HepG2 (cell line): Measurements from ENCODE around the gene MOK. TPM values are rescaled to one million over a fixed set of nuclear protein-coding genes. Genes with fewer than 3 reads are reported as not detected.
A peak's percentile ranks its signal among the peaks of the same experiment; 100 is the strongest.

Experiments used
- ATAC-seq: fragments of 200-7000 bp; cut with Tn5 transposase; 3 replicates; pipeline ENCODE4 v1.9.1; 2020; ENCODE audit warnings: mild to moderate bottlenecking, moderate library complexity
- BruUV-seq: library from RNA; stranded (reverse); fragments of 400-500 nt; replicated peaks from 2 replicates; lab custom pipeline; 2021; lab: Mats Ljungman, UMichigan
- CTCF ChIA-PET: fragments of 300-600 bp; formaldehyde crosslinking; extraction: SDS; loops from one replicate; lab custom pipeline; 2021; ENCODE audit warnings: low total read pairs, inconsistent platforms, low intra/inter-chr PET ratio; lab: Yijun Ruan, JAX
- POLR2A ChIA-PET: fragments of 350-600 bp; sonication (Branson Sonifier 250); formaldehyde crosslinking; loops from one replicate; lab custom pipeline; 2020; ENCODE audit warnings: antibody characterized with exemption, inconsistent platforms; lab: Yijun Ruan, JAX
- DNase-seq: peaks from one replicate; pipeline ENCODE4 v3.0.0-alpha.2; 2015; ENCODE audit warnings: low spot score
- FAIRE-seq: peaks from 3 replicates; lab custom pipeline; 2011; peaks lifted over from hg19 to GRCh38; lab: Jason Lieb, UNC
- H2AFZ ChIP-seq: one replicate; pipeline ENCODE4 v1.6.1; 2011; ENCODE audit warnings: low read length, inconsistent platforms
- H3K27ac ChIP-seq: fragments of 300-600 bp; 3 replicates; pipeline ENCODE4 v1.8.0; 2011; ENCODE audit warnings: mixed run types, mild to moderate bottlenecking, mixed read lengths, low read length, inconsistent platforms; ENCODE audit not compliant: insufficient read depth; ENCODE audit errors: extremely low read length
- H3K27me3 ChIP-seq, 2 experiments: fragments of 200-600 bp in 1 of 2; 2 replicates in 1 of 2; 3 replicates in 1 of 2; pipeline versions ENCODE4 v1.6.0 to v1.8.0; 2011; ENCODE audit warnings: low read length in 2 of 2, mild to moderate bottlenecking in 2 of 2, moderate library complexity in 2 of 2, inconsistent platforms in 1 of 2; ENCODE audit not compliant: insufficient read depth in 2 of 2, control insufficient read depth in 1 of 2
- H3K36me3 ChIP-seq, 2 experiments: fragments of 200-600 bp in 1 of 2; replicated peaks in 1 of 2; 2 replicates in 1 of 2; 3 replicates in 1 of 2; pipeline versions ENCODE4 v1.5.1 to v1.8.0; 2011; ENCODE audit warnings: low read length in 2 of 2, inconsistent platforms in 1 of 2; ENCODE audit not compliant: insufficient read depth in 2 of 2, control insufficient read depth in 1 of 2
- H3K4me1 ChIP-seq: 2 replicates; pipeline ENCODE4 v1.5.1; 2012; ENCODE audit warnings: low read length, inconsistent platforms; ENCODE audit not compliant: insufficient read depth
- H3K4me2 ChIP-seq: 2 replicates; pipeline ENCODE4 v1.6.0; 2011; ENCODE audit warnings: low read depth, low read length, inconsistent platforms
- H3K4me3 ChIP-seq, 3 experiments: fragments of 200-600 bp in 1 of 3; sonication (generic), shearing (Covaris generic) in 1 of 3; replicated peaks in 1 of 3; 2 replicates each; pipeline ENCODE4 v1.5.1; 2011 to 2016; ENCODE audit warnings: low read length in 3 of 3, inconsistent platforms in 2 of 3, low read depth in 2 of 3, mild to moderate bottlenecking in 2 of 3, control low read depth in 1 of 3, mixed read lengths in 1 of 3; ENCODE audit not compliant: insufficient read depth in 1 of 3
- H3K79me2 ChIP-seq: one replicate; pipeline ENCODE4 v1.6.1; 2011; ENCODE audit warnings: low read length, inconsistent platforms; ENCODE audit not compliant: insufficient read depth
- H3K9ac ChIP-seq: 2 replicates; pipeline ENCODE4 v1.6.0; 2011; ENCODE audit warnings: mild to moderate bottlenecking, low read depth, low read length, inconsistent platforms; ENCODE audit not compliant: insufficient read depth
- H3K9me3 ChIP-seq: 2 replicates; pipeline ENCODE4 v1.5.1; 2012; ENCODE audit warnings: mild to moderate bottlenecking, low read length
- H4K20me1 ChIP-seq: 2 replicates; pipeline ENCODE4 v1.6.0; 2011; ENCODE audit warnings: inconsistent platforms, mild to moderate bottlenecking, low read length, moderate library complexity; ENCODE audit not compliant: insufficient read depth
- MAFK ChIP-seq, 2 experiments: IDR thresholded peaks in 1 of 2; conservative IDR thresholded peaks in 1 of 2; 2 replicates each; pipeline ENCODE4 v1.6.1; 2011; ENCODE audit warnings: improper control_type of control experiment in 2 of 2, low read length in 2 of 2
- ZBTB1 ChIP-seq: sonication (generic); formaldehyde crosslinking; IDR thresholded peaks from 2 replicates; pipeline ENCODE4 v1.4.0; 2020; ENCODE audit warnings: missing genetic modification reagents, borderline replicate concordance
- ZBTB40 ChIP-seq, 2 experiments: fragments of 450-650 bp in 1 of 2; sonication (generic) in 1 of 2; formaldehyde crosslinking in 1 of 2; IDR thresholded peaks; 2 replicates each; pipeline versions ENCODE4 v1.6.1 to v1.8.0; 2016 to 2022; ENCODE audit warnings: antibody characterized with exemption in 1 of 2, mild to moderate bottlenecking in 1 of 2, missing genetic modification reagents in 1 of 2
- ZNF512B ChIP-seq: sonication (generic); formaldehyde crosslinking; IDR thresholded peaks from 2 replicates; pipeline ENCODE4 v1.5.1; 2020; ENCODE audit warnings: missing genetic modification reagents, mild to moderate bottlenecking, borderline replicate concordance
- ZNF543 ChIP-seq: sonication (generic); formaldehyde crosslinking; IDR thresholded peaks from 2 replicates; pipeline ENCODE4 v1.4.0; 2020; ENCODE audit warnings: mild to moderate bottlenecking, missing genetic modification reagents
- ZNF761 ChIP-seq: sonication (generic); formaldehyde crosslinking; conservative IDR thresholded peaks from 2 replicates; pipeline ENCODE4 v1.4.0; 2020; ENCODE audit warnings: mild to moderate bottlenecking, missing genetic modification reagents
- ZNF788 ChIP-seq: sonication (generic); formaldehyde crosslinking; IDR thresholded peaks from 2 replicates; pipeline ENCODE4 v1.5.0; 2020; ENCODE audit warnings: mild to moderate bottlenecking, missing genetic modification reagents, borderline replicate concordance
- WGBS: methylation state at CpG from one replicate; pipeline ENCODE4 v1.1.6; 2017; ENCODE audit warnings: low lambda C conversion rate; 5-methylcytosine and 5-hydroxymethylcytosine counted together
- in situ Hi-C: cut with HindIII; loops from 2 replicates; pipeline ENCODE4 v1.10.0; 2017; ENCODE audit warnings: low pct_unique_long_range_greater_than_20kb; ENCODE audit not compliant: extremely low pct_ligation_motif_present
- intact Hi-C: fragments of 100-400 bp; cut with micrococcal nuclease; formaldehyde crosslinking; loops from one replicate; pipeline ENCODE4 v1.10.0; 2022; ENCODE audit not compliant: unreplicated experiment
- polyA plus RNA-seq, 8 experiments: library from polyadenylated mRNA; depleted of rRNA in 3 of 8; stranded (reverse) in 7 of 8; unstranded in 1 of 8; fragments of >200 nt; fragmentation: Illumina TruSeq in 4 of 8; extraction: Trizol in 4 of 8; gene quantifications; 2 replicates each; pipeline versions ENCODE4 v1.2.1 to v1.2.3, GENCODE V29; 2011 to 2016; ENCODE audit warnings: low read depth in 4 of 8, missing spikeins in 1 of 8, mixed read lengths in 1 of 8; ENCODE audit not compliant: insufficient read depth in 1 of 8
- total RNA-seq, 5 experiments: library from RNA; depleted of rRNA; stranded (reverse); fragments of >200 nt; fragmentation: Illumina TruSeq; extraction: Trizol; gene quantifications; 2 replicates each; pipeline ENCODE4 v1.2.3, GENCODE V29; 2016; ENCODE audit warnings: low read depth in 1 of 5

The MOK gene
- total and polyA plus RNA-seq, 2 of the 13 experiments (the other 11 are each of a cell fraction or from before 2014, with no cell fraction given), result 15.3 to 16.9 TPM

- ATAC-seq, result no peak
- TF ChIP-seq ZNF543 (CRISPR knock-in tag), result no peak
- no peak for TF ChIP-seq ZBTB40 (IDR thresholded peaks at IDR 0.05)
- TF ChIP-seq ZBTB40 (CRISPR knock-in tag; IDR thresholded peaks at IDR 0.05), result no peak
- no peak for TF ChIP-seq ZNF512B (CRISPR knock-in tag)
- no peak for TF ChIP-seq ZNF761 (CRISPR knock-in tag)
- TF ChIP-seq ZBTB1 (CRISPR knock-in tag), result no peak
- no peak for TF ChIP-seq ZNF788 (CRISPR knock-in tag)
- peak; percentile 4 to 51; a peak in 2 of 4 replicates for TF ChIP-seq MAFK (conservative IDR thresholded peaks at IDR 0.05 in 1 of 2, IDR thresholded peaks at IDR 0.05 in 1 of 2; ENCODE audit: low read length in 2 of 2)
These were observed 112.0 kb downstream of the MOK start for GRCh38 chr14:102192840-102193502.

More at GRCh38 chr14:102192840-102193502, 112.0 kb downstream of the MOK start:
- CTCF ChIA-PET, result no interaction called here
- Histone ChIP-seq H3K9me3 (no peaks in the 10 kb centered on the region), H3K4me2 (no peak overlapping the region), H3K36me3 (peaks cover 1 to 31% of the 10 kb centered on the region in 2 experiments; a peak in 4 of 5 replicates), H4K20me1 (no peaks in the 10 kb centered on the region), H3K4me1 (peaks cover 66% of the 10 kb centered on the region), H3K27ac (peak overlapping the region; percentile 40), H3K27me3 (no peaks in the 10 kb centered on the region), H3K79me2 (peaks cover 42% of the 10 kb centered on the region), H3K4me3 (no peak overlapping the region), H2AFZ (no peak overlapping the region), H3K9ac (no peak overlapping the region)
- 94% methylated on average over 13 of the region's 13 CpGs for WGBS
- FAIRE-seq (no peak), DNase-seq (no peak)
- intact Hi-C loops (no loop called here), in situ Hi-C loops (no loop called here)
- no TSS peak for BruUV-seq
- POLR2A ChIA-PET, result no interaction called here
